ENCODE measurements around the gene SPDYE2.
"Not testable (repeated sequence)": the region's sequence is repeated elsewhere in the genome, so short reads cannot be mapped to it uniquely, and the experiment has no call there.

Gene SPDYE2

GRCh38 chr7:102542083-102542482 is 8.9 kb upstream of the SPDYE2 start:
- not testable (repeated sequence) for DNase-seq

GRCh38 chr7:102542771-102543170 is 8.3 kb upstream of the SPDYE2 start:
- not testable (repeated sequence) for DNase-seq

- DNase-seq: not testable (repeated sequence)
Observed at GRCh38 chr7:102543596-102543995, 7.4 kb upstream of the SPDYE2 start, which contains the start of gene UPK3BL2. UPK3BL2 (minus strand) TSS chr7:102543696; CDS start chr7:102543636, 60 bp downstream.

GRCh38 chr7:102544372-102544771 is 6.7 kb upstream of the SPDYE2 start:
- DNase-seq: not testable (repeated sequence)

GRCh38 chr7:102545288-102545687 is 5.7 kb upstream of the SPDYE2 start:
- DNase-seq: not testable (repeated sequence)

- DNase-seq: not testable (repeated sequence)
Observed at GRCh38 chr7:102546353-102546752, 4.7 kb upstream of the SPDYE2 start.

- not testable (repeated sequence) for DNase-seq
Observed at GRCh38 chr7:102568620-102569019, 17.6 kb downstream of the SPDYE2 start.

- peak; percentile 94 to 100 (median 96) for DNase-seq
Observed at GRCh38 chr7:102572261-102573239, 21.5 kb downstream of the SPDYE2 start, which contains the start of gene POLR2J3. POLR2J3 (minus strand) TSS chr7:102572583; CDS start chr7:102572521, 62 bp downstream.

- DNase-seq: not testable (repeated sequence)
Observed at GRCh38 chr7:102574607-102575006, 23.6 kb downstream of the SPDYE2 start.

- DNase-seq: not testable (repeated sequence)
Observed at GRCh38 chr7:102576363-102576762, 25.3 kb downstream of the SPDYE2 start.

- not testable (repeated sequence) for DNase-seq
Observed at GRCh38 chr7:102577315-102578240, 26.6 kb downstream of the SPDYE2 start.

- not testable (repeated sequence) for DNase-seq
Observed at GRCh38 chr7:102578486-102578885, 27.5 kb downstream of the SPDYE2 start.

- DNase-seq: not testable (repeated sequence)
Observed at GRCh38 chr7:102581722-102582121, 30.7 kb downstream of the SPDYE2 start.

- DNase-seq: not testable (repeated sequence)
Observed at GRCh38 chr7:102583495-102583894, 32.5 kb downstream of the SPDYE2 start.

GRCh38 chr7:102589857-102590256 is 38.8 kb downstream of the SPDYE2 start:
- DNase-seq: not testable (repeated sequence)

- not testable (repeated sequence) for DNase-seq
Observed at GRCh38 chr7:102592477-102593019, 41.5 kb downstream of the SPDYE2 start.

- DNase-seq: not testable (repeated sequence)
Observed at GRCh38 chr7:102593637-102594334, 42.8 kb downstream of the SPDYE2 start.

- DNase-seq: not testable (repeated sequence)
Observed at GRCh38 chr7:102596036-102596435, 45.0 kb downstream of the SPDYE2 start.

GRCh38 chr7:102599699-102600098 is 48.7 kb downstream of the SPDYE2 start:
- not testable (repeated sequence) for DNase-seq

- not testable (repeated sequence) for DNase-seq
Observed at GRCh38 chr7:102602317-102602716, 51.3 kb downstream of the SPDYE2 start.

GRCh38 chr7:102604431-102605145 is 53.6 kb downstream of the SPDYE2 start:
- DNase-seq: not testable (repeated sequence)
